ENCODE measurements around the gene TDRKH.
"Not testable (repeated sequence)": the region's sequence is repeated elsewhere in the genome, so short reads cannot be mapped to it uniquely, and the experiment has no call there.

The TDRKH gene

DNA sequence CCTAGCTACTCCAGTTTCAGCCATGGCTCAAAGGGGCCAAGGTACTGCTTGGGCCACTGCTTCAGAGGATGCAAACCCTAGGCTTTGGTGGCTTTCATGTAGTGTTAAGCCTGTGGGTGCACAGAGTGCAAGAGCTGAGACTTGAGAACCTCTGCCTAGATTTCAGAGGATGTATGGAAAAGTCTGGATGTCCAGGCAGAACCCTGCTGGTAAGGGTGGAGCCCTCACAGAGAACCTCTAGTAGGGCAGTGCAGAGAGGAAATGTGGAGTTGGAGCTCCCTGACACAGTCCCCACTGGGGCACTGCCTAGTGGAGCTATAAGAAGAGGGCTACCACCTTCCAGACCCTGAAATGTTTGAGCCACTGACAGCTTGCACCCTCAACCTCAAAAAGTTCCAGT is 52.8 kb downstream of the TDRKH start:
- Histone ChIP-seq H3K4me3 (IDR thresholded peaks at IDR 0.05; ENCODE audit: insufficient read depth, low read depth, low read length) (no peak overlapping the region), H3K27me3 (ENCODE audit: insufficient read depth, low read depth) (no peaks in the 10 kb centered on the region), H3K4me1 (ENCODE audit: low read depth, poor library complexity, severe bottlenecking) (no peaks in the 10 kb centered on the region), H3K36me3 (ENCODE audit: insufficient read depth) (no peaks in the 10 kb centered on the region), H3K79me2 (ENCODE audit: insufficient read depth, low read depth) (no peaks in the 10 kb centered on the region), H2AFZ (ENCODE audit: low read depth) (no peak overlapping the region), H3K4me2 (no peak overlapping the region), H3K9ac (no peak overlapping the region), H4K20me1 (ENCODE audit: insufficient read depth) (no peaks in the 10 kb centered on the region), H3K27ac (no peak overlapping the region)
- TF ChIP-seq, protein P1, sequence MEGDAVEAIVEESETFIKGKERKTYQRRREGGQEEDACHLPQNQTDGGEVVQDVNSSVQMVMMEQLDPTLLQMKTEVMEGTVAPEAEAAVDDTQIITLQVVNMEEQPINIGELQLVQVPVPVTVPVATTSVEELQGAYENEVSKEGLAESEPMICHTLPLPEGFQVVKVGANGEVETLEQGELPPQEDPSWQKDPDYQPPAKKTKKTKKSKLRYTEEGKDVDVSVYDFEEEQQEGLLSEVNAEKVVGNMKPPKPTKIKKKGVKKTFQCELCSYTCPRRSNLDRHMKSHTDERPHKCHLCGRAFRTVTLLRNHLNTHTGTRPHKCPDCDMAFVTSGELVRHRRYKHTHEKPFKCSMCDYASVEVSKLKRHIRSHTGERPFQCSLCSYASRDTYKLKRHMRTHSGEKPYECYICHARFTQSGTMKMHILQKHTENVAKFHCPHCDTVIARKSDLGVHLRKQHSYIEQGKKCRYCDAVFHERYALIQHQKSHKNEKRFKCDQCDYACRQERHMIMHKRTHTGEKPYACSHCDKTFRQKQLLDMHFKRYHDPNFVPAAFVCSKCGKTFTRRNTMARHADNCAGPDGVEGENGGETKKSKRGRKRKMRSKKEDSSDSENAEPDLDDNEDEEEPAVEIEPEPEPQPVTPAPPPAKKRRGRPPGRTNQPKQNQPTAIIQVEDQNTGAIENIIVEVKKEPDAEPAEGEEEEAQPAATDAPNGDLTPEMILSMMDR (conservative IDR thresholded peaks at IDR 0.05; ENCODE audit: low read depth, low read length), result no peak

DNA sequence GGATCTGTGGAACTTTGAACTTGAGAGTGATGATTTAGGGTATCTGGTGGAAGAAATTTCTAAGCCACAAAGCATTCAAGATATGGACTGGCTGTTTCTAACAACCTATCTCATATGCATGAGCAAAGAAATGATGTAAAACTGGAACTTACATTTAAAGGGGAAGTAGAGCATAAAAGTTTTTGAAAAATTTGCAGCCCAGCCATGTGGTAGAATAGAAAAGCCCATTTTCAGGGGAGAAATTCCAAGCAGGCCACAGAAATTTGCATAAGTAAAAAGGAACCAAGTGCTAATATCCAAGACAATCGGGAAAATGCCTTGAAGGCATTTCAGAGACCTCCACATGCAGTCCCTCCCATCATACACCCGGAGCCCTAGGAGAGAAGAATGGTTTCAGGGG is 53.3 kb downstream of the TDRKH start:
- Histone ChIP-seq H3K36me3 (ENCODE audit: insufficient read depth) (no peaks in the 10 kb centered on the region), H3K9ac (no peak overlapping the region), H3K27me3 (ENCODE audit: insufficient read depth, low read depth) (no peaks in the 10 kb centered on the region), H3K4me2 (no peak overlapping the region), H3K4me3 (IDR thresholded peaks at IDR 0.05; ENCODE audit: insufficient read depth, low read depth, low read length) (no peak overlapping the region), H3K4me1 (ENCODE audit: low read depth, poor library complexity, severe bottlenecking) (no peaks in the 10 kb centered on the region), H4K20me1 (ENCODE audit: insufficient read depth) (no peaks in the 10 kb centered on the region), H2AFZ (ENCODE audit: low read depth) (no peak overlapping the region), H3K79me2 (ENCODE audit: insufficient read depth, low read depth) (no peaks in the 10 kb centered on the region), H3K27ac (no peak overlapping the region)
- TF ChIP-seq, protein P1 (conservative IDR thresholded peaks at IDR 0.05; ENCODE audit: low read depth, low read length), result no peak

DNA sequence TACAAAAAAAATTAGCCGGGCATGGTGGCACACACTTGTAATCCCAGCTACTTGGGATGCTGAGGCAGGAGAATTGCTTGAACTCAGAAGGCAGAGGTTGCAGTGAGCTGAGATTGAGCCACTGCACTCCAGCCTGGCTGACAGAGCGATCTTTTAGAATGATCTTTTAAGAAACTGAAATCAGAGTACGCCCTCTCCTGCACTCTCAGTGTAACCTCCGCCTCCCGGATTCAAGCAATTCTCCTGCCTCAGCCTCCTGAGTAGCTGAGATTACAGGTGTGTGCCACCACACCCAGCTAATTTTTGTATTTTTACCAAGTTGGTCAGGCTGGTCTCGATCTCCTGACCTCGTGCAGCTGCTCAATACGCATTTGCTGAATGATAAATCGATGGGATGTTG is 56.3 kb downstream of the TDRKH start:
- H3K27ac ChIP-seq; H3K4me1 ChIP-seq (ENCODE audit: low read depth, poor library complexity, severe bottlenecking); H3K79me2 ChIP-seq (ENCODE audit: insufficient read depth, low read depth); H3K4me2 ChIP-seq; H3K4me3 ChIP-seq (IDR thresholded peaks at IDR 0.05; ENCODE audit: insufficient read depth, low read depth, low read length); H3K27me3 ChIP-seq (ENCODE audit: insufficient read depth, low read depth); H3K9ac ChIP-seq; H2AFZ ChIP-seq (ENCODE audit: low read depth); H4K20me1 ChIP-seq (ENCODE audit: insufficient read depth); H3K36me3 ChIP-seq (ENCODE audit: insufficient read depth): not testable (repeated sequence)

DNA sequence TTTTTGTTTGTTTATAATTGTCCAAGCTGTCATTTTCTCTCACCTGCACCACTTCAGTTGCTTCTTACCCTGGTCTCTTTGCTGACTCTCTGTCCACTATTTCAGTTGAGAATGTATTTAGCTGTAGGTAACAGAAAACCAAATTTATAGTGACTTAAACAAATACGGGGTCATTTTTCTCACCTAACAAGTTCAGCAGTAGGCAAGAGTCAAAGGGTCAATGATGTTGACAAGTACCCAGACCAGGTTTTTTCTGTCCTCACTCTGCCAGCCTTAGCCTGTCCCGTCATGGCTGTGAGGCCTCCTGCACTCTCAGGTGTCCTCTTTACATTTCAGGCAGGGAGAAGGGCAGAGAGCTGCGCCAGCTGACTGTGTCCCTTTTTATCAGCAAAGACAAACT is 57.2 kb downstream of the TDRKH start:
- TF ChIP-seq, protein P1 (conservative IDR thresholded peaks at IDR 0.05; ENCODE audit: low read depth, low read length), result no peak
- Histone ChIP-seq H3K79me2 (ENCODE audit: insufficient read depth, low read depth) (no peaks in the 10 kb centered on the region), H3K9ac (no peak overlapping the region), H3K4me1 (ENCODE audit: low read depth, poor library complexity, severe bottlenecking) (no peaks in the 10 kb centered on the region), H3K4me2 (no peak overlapping the region), H3K36me3 (ENCODE audit: insufficient read depth) (no peaks in the 10 kb centered on the region), H3K4me3 (IDR thresholded peaks at IDR 0.05; ENCODE audit: insufficient read depth, low read depth, low read length) (no peak overlapping the region), H3K27me3 (ENCODE audit: insufficient read depth, low read depth) (peaks cover 5% of the 10 kb centered on the region; the same call in 1 of the 2 replicates), H4K20me1 (ENCODE audit: insufficient read depth) (no peaks in the 10 kb centered on the region), H3K27ac (no peak overlapping the region), H2AFZ (ENCODE audit: low read depth) (no peak overlapping the region)

DNA sequence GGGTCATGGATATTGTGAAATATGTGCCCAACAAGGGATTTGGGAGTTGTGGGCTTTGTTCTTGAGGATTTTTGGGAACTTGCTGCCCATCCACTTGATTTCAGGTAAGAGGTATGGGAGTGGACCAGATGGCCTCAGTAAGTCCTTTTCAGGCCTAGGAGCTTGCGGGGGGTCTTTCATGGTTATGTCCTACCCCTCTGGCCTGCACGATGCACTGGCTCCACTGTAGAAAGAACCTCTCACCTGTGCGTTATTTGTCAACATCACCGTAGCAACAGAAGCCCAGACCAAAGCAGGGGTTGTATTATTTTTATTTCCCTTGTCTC is 60.4 kb downstream of the TDRKH start:
- Histone ChIP-seq H3K79me2 (ENCODE audit: insufficient read depth, low read depth) (no peaks in the 10 kb centered on the region), H3K4me1 (ENCODE audit: low read depth, poor library complexity, severe bottlenecking) (no peaks in the 10 kb centered on the region), H3K36me3 (ENCODE audit: insufficient read depth) (no peaks in the 10 kb centered on the region), H3K9ac (no peak overlapping the region), H2AFZ (ENCODE audit: low read depth) (no peak overlapping the region), H3K4me2 (no peak overlapping the region), H4K20me1 (ENCODE audit: insufficient read depth) (no peaks in the 10 kb centered on the region), H3K27ac (no peak overlapping the region), H3K27me3 (ENCODE audit: insufficient read depth, low read depth) (peaks cover 14% of the 10 kb centered on the region; the same call in 1 of the 2 replicates), H3K4me3 (IDR thresholded peaks at IDR 0.05; ENCODE audit: insufficient read depth, low read depth, low read length) (no peak overlapping the region)
- TF ChIP-seq, protein P1 (conservative IDR thresholded peaks at IDR 0.05; ENCODE audit: low read depth, low read length), result no peak

Data from KMS-11 (cell line).